ENCODE data around the gene SGPL1. TPM values are rescaled to one million over a fixed set of nuclear protein-coding genes. Genes with fewer than 3 reads are reported as not detected.

The SGPL1 gene
- total and polyA plus RNA-seq, 2 of the 8 experiments (the other 6 are each of a cell fraction or from before 2014, with no cell fraction given) = 20.5 to 51.6 TPM

DNA sequence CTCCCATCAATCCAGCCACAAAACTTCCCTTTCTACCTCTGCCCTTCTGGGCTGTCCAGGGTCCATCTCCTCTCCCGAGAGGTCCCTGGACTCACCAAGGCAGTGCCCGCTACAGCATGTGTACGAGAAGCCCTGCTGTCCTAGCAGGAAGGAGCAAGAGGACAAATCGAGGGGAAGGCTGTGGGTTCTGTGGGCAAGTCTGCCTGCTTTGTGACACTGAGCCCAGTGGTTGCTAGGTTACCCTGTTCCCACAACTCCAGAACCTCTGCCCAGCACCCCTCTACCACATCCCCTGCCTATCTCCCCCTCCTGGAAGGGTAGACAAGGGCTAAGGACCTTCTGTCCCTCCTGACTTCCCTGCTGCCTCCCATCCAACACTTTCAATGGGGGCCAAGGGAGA lies 30.6 kb upstream of the SGPL1 start, which contains the start of gene TBATA:
Gene TBATA, minus strand, starts transcription at position 188 of the 400 bp plus-strand sequence. CDS start 1,998 bp downstream, outside the sequence.
- no peak within 1 kb of the TSS for H2BK120ac ChIP-seq (replicated peaks; ENCODE audit: low read depth, low read length)
- no peak within 1 kb of the TSS for H2AFZ ChIP-seq (ENCODE audit: low read length)
- H3K23ac ChIP-seq (ENCODE audit: insufficient read length) = no peak within 1 kb of the TSS
- WGBS, 2 experiments (ENCODE audit: extremely low coverage in 1 of 2, insufficient coverage in 1 of 2, insufficient read length in 1 of 2, insufficient replicate concordance in 2 of 2, low coverage in 1 of 2, low lambda C conversion rate in 2 of 2, missing lambda C conversion rate in 1 of 2) = 94% methylated on average over 4 of the region's 4 CpGs; no CpG with 5 or more reads in 1 of the 2 experiments
- H3K27me3 ChIP-seq (replicated peaks in 1 of 4; ENCODE audit: control insufficient read depth in 3 of 4, extremely low read depth in 1 of 4, insufficient read depth in 3 of 4, low read length in 3 of 4) = no peaks in the 10 kb centered on the region
- no peak for FAIRE-seq
- DNase-seq (ENCODE audit: low read depth in 1 of 2, low spot score in 2 of 2) = no peak
- H3K79me1 ChIP-seq (ENCODE audit: low read depth, low read length) = no peaks in the 10 kb centered on the region
- no peaks in the 10 kb centered on the region for H3K4me1 ChIP-seq (replicated peaks in 1 of 4; ENCODE audit: control insufficient read depth in 3 of 4, insufficient read depth in 4 of 4, low read length in 3 of 4)
- ChIA-PET POLR2A (ENCODE audit: partially characterized antibody) (no interaction called here), CTCF (ENCODE audit: partially characterized antibody) (no interaction called here)
- no peak within 1 kb of the TSS for H3K14ac ChIP-seq (ENCODE audit: insufficient read length)
- H2BK20ac ChIP-seq (ENCODE audit: low read length) = no peak within 1 kb of the TSS
- H4K91ac ChIP-seq (replicated peaks; ENCODE audit: insufficient read length, low read length) = no peak within 1 kb of the TSS
- no peak within 1 kb of the TSS for H3K4me3 ChIP-seq (ENCODE audit: extremely low read depth in 1 of 4, insufficient read depth in 2 of 4, low read depth in 3 of 4, low read length in 4 of 4)
- no peak within 1 kb of the TSS; a peak in 1 of 7 replicates for H3K9ac ChIP-seq (replicated peaks in 1 of 4; ENCODE audit: extremely low read depth in 1 of 4, low read depth in 3 of 4, low read length in 3 of 4)
- no peak within 1 kb of the TSS for H3K18ac ChIP-seq (ENCODE audit: extremely low read depth, low read length)
- no peak within 1 kb of the TSS for H3K56ac ChIP-seq (replicated peaks; ENCODE audit: insufficient read length, low read depth, low read length)
- H3K4me2 ChIP-seq (ENCODE audit: insufficient read depth in 1 of 2, low read depth in 2 of 2, low read length in 2 of 2) = no peak within 1 kb of the TSS
- no peaks in the 10 kb centered on the region for H3K79me2 ChIP-seq (ENCODE audit: control insufficient read depth in 1 of 2, insufficient read depth in 2 of 2, low read length in 2 of 2)
- H4K8ac ChIP-seq (ENCODE audit: extremely low read depth, insufficient read depth, low read length) = peak within 1 kb of the TSS; percentile 62
- H3K9me3 ChIP-seq (ENCODE audit: insufficient read depth in 2 of 2, low read depth in 1 of 2, low read length in 1 of 2) = no peaks in the 10 kb centered on the region
- H4K5ac ChIP-seq (ENCODE audit: insufficient read length, low read depth, low read length) = no peak within 1 kb of the TSS
- no peak within 1 kb of the TSS for H2BK12ac ChIP-seq (ENCODE audit: low read depth, low read length)
- no peak within 1 kb of the TSS for H3K4ac ChIP-seq (replicated peaks; ENCODE audit: insufficient read length, low read depth, low read length)
- H2AK5ac ChIP-seq (ENCODE audit: low read depth, low read length) = no peak within 1 kb of the TSS
- H3K23me2 ChIP-seq (ENCODE audit: low read depth, low read length) = no peaks in the 10 kb centered on the region
- H2BK5ac ChIP-seq (ENCODE audit: low read depth, low read length) = no peak within 1 kb of the TSS
- no peaks in the 10 kb centered on the region for H4K20me1 ChIP-seq (replicated peaks in 1 of 2; ENCODE audit: control insufficient read depth in 1 of 2, insufficient read depth in 2 of 2, low read length in 2 of 2)
- no peaks in the 10 kb centered on the region for H3K36me3 ChIP-seq (ENCODE audit: control insufficient read depth in 2 of 4, insufficient read depth in 4 of 4, low read length in 3 of 4)
- no peak within 1 kb of the TSS for H3K27ac ChIP-seq (ENCODE audit: low read depth, low read length)
- no peak within 1 kb of the TSS for H2BK15ac ChIP-seq (ENCODE audit: low read length)
- TF ChIP-seq TAF7 (optimal IDR thresholded peaks at IDR 0.05; ENCODE audit: borderline replicate concordance, low read depth, low read length) (no peak), BRCA1 (IDR thresholded peaks at IDR 0.05; ENCODE audit: low read depth, low read length) (no peak), RXRA (IDR thresholded peaks at IDR 0.05; ENCODE audit: insufficient read depth, low read depth, low read length) (no peak), TBP (IDR thresholded peaks at IDR 0.05; ENCODE audit: low read depth, low read length) (no peak), EGR1 (IDR thresholded peaks at IDR 0.05; ENCODE audit: borderline replicate concordance, low read depth, low read length) (no peak), ZNF274 (IDR thresholded peaks at IDR 0.05; ENCODE audit: borderline replicate concordance, extremely low read depth, low read length) (no peak), TEAD4 (IDR thresholded peaks at IDR 0.05; ENCODE audit: low read depth, low read length) (no peak), ASH2L (IDR thresholded peaks at IDR 0.05; ENCODE audit: low read length) (no peak), GABPA (IDR thresholded peaks at IDR 0.05; ENCODE audit: borderline replicate concordance, insufficient read depth, low read length) (no peak), POLR2A (IDR thresholded peaks at IDR 0.05; ENCODE audit: control extremely low read depth in 1 of 2, low read depth in 2 of 2, low read length in 2 of 2) (no peak), CEBPB (IDR thresholded peaks at IDR 0.05; ENCODE audit: low read depth, low read length) (no peak), HDAC6 (IDR thresholded peaks at IDR 0.05; ENCODE audit: low read depth, low read length) (no peak), SP1 (IDR thresholded peaks at IDR 0.05; ENCODE audit: low read depth, low read length) (no peak), EZH2 (IDR thresholded peaks at IDR 0.05; ENCODE audit: low read depth, low read length, severe bottlenecking) (no peak)
- TF ChIP-seq, protein P1, sequence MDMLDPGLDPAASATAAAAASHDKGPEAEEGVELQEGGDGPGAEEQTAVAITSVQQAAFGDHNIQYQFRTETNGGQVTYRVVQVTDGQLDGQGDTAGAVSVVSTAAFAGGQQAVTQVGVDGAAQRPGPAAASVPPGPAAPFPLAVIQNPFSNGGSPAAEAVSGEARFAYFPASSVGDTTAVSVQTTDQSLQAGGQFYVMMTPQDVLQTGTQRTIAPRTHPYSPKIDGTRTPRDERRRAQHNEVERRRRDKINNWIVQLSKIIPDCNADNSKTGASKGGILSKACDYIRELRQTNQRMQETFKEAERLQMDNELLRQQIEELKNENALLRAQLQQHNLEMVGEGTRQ (IDR thresholded peaks at IDR 0.05; ENCODE audit: low read length) = no peak
